Superior temporal gyrus (tissue), 1 donor: ENCODE data around the gene PLS3.

Experiments
- DNase-seq: peaks from one replicate; pipeline ENCODE4 v3.0.0-alpha.2; 2016; ENCODE audit errors: extremely low spot score

The PLS3 gene

GRCh38 chrX:115565888-115566287, 4.9 kb downstream of the PLS3 start:
- DNase-seq = no peak

DNA sequence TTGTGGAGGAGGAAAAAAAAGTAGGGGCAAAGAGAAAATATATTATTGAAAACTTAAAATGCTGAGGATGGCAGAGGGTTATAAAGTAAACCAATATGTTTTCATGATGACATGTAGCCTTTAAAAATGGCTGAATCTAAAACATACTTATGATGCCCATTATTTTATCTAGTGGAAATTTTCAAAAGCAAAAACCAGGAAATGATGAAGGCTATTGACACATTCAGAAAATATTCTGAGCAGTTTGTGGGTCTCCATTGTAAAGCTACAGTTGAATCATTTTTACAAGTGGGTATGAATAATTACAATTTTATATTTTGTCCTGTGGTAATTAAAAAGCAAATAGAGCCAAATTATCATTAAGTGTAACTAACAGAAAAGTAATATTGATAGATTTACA, 10.7 kb downstream of the PLS3 start:
- DNase-seq = no peak

DNA sequence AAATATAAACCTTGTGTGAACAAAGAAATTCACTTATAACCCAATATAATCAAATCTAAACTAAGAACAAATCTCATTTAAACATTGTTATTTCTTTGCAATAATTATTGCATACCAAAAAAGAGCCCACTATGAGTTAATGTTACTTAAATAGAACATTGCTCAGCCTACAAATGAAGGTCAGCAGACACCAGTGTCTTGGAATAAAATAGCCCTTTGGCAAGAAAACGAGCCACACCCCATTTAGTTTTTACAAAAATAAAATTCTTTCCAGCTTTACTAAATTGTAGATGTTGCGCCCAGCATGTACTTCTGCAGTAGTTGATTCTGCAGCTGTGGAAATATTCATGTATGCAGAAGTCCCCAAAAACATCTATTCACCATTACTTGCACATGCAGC, 12.2 kb downstream of the PLS3 start:
- DNase-seq = no peak

DNA sequence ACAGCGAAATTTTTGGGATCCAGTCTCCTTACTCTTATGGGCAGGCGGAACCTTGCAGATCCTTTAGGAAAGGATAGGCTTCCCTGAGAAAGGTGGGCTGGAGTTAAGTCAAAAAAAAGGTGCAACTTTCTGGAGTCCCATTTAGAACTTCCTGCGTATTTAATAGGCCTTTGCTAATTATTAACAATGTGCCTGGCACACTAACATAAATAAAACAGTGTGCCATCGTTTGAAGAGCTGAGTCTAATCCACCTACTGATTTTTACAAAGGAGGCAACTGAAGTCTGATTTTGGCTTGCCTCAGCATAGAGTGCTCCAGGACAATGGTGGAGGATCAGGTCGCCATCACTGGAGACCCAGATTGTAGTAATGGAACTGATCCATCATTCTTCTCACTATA, 15.7 kb downstream of the PLS3 start:
- no peak for DNase-seq

DNA sequence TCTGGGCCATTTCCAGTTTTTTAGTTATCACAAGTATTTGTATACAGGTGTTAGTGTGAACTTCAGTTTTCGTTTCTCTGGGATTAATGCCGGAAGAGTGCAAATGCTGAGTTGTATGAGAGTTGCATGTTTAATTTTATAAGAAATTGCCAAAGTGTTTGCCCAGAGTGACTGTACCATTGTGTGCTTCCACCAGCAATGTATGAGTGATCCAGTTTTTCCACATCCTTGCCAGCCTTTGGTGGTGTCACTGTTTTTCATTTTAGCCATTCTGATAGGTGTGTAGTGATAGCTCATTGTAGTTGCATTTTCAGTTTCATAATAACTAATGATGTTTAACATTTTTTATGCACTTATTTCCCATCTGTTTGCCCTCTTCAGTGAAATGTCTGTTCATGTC, 18.4 kb downstream of the PLS3 start:
- DNase-seq = no peak

DNA sequence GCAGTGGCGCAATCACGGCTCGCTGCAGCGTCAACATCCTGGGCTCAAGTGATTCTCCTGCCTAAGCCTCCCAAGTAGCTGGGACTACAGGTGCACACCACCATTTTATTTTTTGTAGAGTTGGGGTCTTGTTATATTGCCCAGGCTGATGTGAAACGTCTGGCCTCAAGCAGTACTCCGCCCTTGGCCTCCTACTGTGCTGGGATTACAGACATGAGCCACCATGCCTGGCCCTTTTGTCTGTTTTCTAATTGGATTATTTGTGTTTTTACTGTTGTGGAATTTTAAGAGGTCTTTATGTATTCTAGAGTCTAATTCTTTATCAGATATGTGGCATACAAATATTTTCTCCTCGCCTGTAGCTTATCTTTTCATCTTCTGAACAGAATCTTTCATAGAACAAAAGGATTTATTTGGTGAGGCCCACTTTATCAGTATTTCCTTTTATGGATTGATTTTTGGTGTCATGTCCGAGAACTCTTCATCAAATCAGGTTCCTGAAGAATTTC, 18.9 kb downstream of the PLS3 start:
- DNase-seq = no peak

GRCh38 chrX:115581759-115582615, 21.0 kb downstream of the PLS3 start:
- DNase-seq = peak; percentile 34

DNA sequence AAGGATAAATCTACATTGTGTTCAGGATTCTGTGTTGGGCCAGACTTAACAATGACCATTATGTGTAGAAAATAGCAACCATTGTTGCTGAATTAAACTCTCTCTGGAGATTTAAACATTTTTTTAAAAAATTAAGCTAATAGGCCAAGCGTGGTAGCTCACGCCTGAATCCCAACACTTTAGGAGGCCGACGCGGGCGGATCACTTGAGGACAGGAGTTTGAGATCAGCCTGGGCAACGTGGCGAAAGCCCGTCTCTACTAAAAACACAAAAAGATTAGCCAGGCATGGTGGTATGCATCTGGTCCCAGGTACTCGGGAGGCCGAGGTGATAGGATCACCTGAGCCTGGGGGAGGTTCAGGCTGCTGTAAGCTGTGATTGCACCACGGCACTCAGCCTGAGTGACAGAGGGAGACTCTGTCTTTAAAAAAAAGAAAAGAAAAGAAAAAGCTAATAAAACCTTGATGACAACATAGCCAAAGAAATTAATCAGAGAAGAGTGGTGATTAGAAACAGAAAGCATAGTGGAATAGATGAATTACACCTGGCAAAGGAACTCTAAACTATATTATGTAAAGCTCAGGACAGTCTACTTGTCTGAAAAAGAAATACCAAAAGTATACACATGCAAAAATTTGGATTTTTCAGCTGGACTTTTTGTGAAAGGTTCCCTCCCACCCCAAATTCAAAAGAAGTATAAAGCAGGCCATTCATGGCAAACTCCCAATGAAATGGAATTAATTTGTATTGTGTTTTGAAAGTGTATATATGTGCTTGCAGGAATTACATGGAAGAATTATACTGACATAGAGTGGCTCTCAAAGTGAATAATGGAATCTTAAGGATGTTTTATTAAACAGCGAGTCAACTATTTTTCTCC, 21.9 kb downstream of the PLS3 start:
- peak; percentile 22 for DNase-seq

DNA sequence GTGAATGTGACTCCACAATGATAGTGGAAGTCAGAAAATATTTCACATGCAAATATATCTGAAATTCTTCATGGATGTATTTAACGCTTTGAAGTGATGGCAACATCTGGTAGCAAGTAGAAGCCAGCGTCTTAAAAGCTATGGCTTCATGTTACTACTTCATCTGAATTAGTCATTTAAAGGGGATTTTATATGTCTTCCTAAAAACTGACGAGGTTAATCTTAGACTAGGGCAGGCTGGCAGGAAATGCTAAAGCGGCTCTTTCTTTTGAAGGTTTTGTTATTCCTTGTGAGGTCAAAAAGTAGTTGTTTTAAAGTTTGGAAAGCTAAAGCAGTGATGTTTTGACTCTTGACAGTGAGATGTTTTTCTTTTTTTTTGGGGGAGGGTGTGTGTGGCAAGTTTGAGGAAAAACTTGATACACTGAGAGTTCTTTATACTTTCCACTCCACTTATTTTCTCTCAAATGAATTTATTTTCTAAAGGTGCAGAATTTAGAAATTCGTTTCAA, 22.6 kb downstream of the PLS3 start:
- peak; percentile 11 for DNase-seq

DNA sequence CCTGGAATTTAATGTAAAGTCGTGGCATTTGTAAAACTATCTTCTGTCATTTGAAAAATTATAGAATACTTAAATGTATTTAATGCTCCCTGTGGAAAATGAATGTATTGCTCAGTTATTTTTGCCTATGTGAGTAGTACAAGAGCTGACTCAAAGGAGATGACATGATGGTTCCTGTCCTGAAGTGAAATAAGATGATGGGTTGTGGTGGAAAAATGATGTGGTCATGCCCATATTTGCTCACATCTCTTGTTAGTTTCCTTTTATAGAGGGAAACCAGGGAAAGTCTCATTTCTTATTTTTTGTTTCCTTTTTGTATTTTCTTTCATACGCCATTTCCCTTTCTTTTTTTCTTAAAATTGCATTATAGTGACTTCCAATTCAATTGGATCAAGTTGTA, 23.7 kb downstream of the PLS3 start:
- DNase-seq = no peak

- no peak for DNase-seq
Observed at GRCh38 chrX:115588179-115588578, 27.2 kb downstream of the PLS3 start.

DNA sequence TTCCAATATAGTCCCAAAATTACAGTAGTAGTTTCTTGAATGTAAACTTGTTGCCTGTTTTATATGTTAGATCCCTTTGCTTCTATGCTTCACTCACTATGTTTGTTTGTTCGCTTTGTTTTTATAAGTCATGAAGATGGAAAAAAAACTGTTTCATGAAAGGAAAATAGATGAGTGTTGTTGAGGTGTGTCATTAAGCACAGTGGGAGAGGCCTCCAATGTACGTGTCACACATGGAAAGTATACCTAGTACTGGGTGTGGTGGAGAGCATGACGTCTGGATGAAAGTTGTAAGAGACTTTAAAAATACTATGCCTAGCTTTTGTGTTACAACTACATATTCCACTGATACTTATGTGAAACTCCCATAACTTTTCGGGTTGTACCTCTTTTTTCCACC, 28.4 kb downstream of the PLS3 start:
- no peak for DNase-seq

DNA sequence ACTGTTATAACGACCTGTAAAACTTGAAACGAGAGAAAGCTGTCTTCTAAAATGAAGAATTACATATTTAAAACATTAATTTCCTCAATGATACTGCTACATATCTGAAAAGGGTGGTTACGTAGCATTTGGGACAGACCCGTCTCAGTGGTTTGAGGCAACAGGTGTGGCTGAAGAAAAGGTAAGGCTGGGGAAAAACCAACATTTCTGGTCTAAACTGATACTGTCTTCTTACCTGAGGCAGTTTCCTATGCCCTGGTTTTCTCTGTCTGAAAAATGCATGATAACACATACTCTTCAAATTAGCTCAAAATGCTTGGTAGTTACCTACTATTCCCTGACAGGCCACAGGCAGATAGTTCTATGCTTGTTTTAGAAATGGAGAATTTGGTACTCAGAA, 30.4 kb downstream of the PLS3 start:
- DNase-seq = no peak

- DNase-seq = peak; percentile 30
Observed at GRCh38 chrX:115591856-115592842, 31.2 kb downstream of the PLS3 start.

DNA sequence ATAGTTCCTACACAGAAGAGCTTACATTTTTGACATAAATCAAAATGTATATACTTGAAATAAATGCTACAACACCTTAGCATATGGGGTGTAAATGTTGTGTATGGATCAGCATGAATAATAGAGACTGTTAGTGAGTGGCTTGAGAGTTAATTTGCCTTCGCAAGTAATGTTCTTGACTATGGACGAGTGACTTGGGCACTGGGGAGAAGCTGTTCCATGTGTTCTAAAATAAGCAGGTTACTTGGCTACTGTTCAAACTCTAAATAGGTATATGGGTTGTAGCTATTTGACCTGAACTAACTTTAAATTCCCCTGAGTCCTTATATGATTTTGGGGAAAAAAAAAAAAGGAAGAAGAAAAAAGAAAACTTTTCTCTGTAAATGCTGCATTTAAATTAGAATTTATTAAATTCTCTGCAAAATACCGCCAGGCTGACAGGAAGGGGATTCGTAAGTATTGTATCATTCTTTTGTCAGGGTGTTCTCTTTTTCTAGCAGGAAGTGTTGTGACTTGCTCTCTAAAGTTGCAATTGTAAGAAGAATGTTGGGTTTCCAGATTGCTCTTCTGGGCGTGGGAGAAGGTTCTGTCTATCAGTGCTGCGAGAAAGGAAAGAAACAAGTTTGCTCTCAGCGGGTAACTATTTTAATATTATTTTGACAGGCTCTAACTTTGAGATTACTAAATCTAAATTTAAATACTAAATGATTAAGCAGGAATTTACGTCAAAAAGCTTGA, 32.2 kb downstream of the PLS3 start:
- peak; percentile 18 for DNase-seq

- no peak for DNase-seq
Observed at GRCh38 chrX:115595049-115595448, 34.1 kb downstream of the PLS3 start.

DNA sequence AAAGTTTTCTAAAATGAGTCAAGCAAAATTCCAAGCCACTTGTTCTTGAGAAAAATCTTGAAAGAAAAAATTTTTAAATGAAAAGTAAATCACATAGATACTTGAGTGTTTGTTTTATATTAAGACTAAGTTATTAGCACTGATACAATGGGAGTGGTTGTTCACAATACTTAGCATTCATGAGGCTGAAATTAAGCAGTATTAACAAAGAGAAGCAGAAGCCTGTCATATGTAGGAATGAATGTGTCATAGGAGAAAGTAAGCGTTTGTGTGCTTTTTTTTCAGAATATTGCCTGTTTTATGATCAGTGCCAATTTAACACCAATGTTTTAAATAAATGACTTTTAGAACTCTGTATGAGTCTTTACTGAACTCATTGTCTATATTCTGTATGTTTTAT, 37.6 kb downstream of the PLS3 start:
- DNase-seq = no peak

GRCh38 chrX:115602308-115602707, 41.3 kb downstream of the PLS3 start:
- DNase-seq = no peak

DNA sequence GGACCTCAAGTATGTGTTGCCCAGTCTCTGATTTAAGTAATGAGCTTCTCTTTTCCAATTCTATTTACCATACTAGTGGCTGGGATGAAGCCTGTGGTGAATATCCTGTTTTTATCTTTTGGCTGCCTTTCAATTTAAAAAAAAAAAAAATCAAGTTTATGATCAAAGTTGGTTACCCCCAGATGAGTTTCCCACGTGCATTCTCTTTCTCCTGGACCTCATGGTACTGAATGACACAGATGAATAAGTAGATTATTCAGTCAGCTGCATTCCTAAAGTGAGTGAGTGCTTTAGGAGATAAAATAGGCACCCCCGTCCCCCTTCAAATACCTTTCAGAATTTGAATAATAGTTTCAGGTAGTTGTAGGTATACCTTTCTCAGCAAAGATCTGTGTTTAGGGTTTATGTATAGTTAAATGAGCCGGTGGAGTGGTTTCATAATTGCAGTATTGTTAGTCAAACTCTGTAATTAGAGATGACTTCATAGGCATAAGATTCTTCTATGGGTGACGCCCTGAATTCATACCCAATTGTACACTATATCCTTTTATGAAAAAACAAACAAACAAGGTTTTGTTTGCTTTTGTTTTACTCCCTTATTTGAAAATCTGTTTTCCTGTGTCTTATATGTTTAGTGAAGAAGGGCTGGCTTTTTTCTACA, 41.9 kb downstream of the PLS3 start:
- DNase-seq = peak; percentile 12

DNA sequence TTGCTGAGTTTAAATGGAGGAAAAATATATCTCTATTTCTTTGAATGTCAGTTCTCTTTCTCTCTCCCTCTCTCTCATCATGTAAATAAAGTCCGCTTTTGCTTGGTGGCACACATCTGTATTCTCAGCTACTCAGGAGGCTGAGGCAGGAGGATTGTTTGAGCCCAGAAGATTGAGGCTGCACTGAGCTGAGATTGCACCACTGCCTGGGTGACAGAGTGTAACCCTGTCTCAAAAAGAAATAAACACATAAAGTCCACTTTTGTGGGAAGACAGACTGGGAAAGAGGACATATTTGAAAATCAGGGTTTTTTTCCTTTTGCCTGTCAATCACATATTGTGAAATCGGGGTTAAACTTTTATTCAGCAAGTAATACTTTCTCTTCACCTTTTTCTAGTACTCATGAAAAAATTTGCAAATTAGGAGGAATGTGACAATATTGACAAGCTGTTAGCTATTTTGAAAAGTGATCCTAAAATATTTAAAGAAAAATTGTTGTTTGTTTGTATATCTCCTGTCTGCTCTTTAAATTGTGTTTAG, 42.6 kb downstream of the PLS3 start:
- DNase-seq = no peak
